Dermis microvascular lymphatic vessel endothelial cell (primary cell): Measurements from ENCODE around the gene ARPC2. TPM values are rescaled to one million over a fixed set of nuclear protein-coding genes. Genes with fewer than 3 reads are reported as not detected.

ENCODE experiments used
- DNase-seq, 2 donors: peaks; one replicate each; pipeline versions ENCODE4 v3.0.0 to v3.0.0-alpha.2; 2010; ENCODE audit warnings: low read depth in 2 of 2
- total RNA-seq: library from RNA; depleted of rRNA; stranded (reverse); fragments of >200 nt; gene quantifications from 2 replicates; pipeline ENCODE4 v1.2.1, GENCODE V29; 2014

ARPC2 gene
- total RNA-seq, 1 donor from 2014 or later, result 269 TPM

DNA sequence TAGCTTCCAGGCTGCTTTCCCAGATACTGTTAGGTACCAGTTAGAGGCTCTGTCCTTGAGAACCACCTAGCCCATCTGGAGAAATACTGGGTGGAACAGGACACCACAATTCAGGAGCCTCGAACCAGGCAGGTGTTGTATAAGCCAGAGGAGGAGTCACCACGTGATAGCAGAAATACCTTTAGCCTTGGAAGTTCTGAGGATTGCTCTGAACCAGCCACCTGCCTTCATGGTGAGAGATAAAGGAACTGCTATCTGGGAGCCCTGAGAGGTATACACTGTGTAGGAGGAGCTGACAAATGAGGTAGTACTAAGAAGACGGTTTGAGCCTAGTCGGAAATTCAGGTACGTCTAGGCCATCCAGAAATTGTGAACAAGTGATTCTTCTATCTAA lies 36.2 kb downstream of the ARPC2 start:
- DNase-seq, result no peak

DNA sequence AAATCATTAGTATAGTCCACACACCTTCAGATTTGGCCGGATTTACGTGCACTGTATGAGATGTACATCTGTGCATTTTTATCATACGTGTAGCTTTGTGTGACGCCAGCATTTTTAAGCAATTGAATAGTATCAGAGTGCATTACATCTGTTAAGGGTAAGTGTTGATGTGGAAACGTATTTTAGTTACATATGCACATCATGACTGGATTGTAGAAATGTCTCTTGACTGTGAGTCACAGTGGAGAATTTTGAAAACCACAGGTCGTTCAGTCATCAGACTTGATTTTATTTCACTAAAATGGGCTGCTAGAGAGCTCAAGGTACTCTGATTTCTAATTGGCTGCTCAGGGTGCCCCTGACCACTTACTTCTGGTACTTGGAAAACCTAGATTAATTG lies 38.5 kb downstream of the ARPC2 start:
- DNase-seq, result no peak

GRCh38 chr2:218256612-218257350 lies 39.8 kb downstream of the ARPC2 start:
- DNase-seq, result no peak

DNA sequence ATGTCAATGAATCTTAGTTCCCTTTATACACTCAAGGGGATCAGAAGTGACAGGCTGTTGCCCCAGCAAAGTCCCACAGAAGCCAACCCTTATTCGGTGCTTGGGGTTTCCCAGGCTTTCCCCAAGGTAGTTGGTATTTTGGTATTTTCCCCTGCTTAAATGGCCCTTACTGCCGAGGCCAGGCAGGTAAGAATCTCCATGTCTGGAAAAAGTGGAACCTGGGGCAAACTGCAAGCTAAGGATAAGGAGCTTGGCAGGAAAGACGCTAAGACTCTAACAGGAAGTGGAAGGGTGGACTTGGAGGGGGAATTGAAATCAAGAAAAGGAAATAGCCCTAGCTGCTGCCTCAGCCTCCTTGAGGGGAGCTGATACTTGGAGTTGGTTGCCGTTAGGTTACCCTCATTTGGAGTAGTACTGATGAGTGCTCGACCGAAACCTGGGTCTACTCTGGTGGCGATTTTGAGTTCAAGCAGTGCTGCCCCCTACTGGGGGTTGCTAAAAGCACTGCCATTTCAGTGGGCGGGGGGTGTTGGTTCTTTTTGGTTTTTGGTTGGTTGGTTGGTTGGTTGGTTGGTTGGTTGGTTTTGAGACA lies 40.5 kb downstream of the ARPC2 start:
- DNase-seq, result peak in 1 of 2 donors; percentile 23

DNA sequence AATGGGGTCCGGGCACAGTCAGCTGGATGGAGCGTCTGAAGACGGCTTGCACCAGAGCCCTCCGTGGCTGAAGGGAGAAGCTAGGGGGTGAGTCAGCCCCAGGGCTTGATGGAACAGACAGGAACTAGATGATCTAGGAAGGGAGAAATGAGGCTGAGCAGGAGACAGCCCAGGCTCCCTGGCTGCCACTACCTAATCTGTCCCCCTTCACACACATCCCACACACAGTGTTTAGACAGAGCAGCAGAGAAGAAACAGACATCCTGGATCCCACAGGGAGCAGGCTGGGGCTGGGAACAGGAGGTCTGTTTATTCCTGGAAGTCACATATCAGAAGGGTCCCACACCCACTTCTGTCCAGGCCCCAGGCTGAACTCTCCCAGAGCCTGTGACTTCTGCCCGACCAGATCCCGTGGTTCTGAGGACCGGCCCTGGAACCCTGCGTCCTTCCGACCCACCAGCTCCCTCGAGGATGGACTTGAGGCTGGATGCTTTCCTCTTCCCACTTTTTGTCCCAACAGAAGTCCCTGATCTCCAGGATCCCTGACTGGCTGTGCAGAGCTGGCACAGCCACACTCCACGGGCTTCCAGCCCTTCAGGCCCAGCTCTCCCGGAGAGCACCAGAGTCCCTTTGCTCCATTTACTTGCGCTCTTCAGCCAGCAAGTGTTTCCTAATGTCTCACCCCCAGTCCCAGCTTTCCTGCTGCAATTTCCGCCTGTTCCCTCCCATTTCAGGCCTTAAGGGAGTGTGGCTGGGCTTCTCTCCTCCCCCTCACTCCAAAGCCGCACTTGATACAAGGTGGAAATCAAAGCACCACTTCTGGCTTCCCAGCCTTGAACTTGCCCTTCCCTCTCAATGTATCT lies 42.3 kb downstream of the ARPC2 start:
- DNase-seq, result peak in 1 of 2 donors; percentile 53

DNA sequence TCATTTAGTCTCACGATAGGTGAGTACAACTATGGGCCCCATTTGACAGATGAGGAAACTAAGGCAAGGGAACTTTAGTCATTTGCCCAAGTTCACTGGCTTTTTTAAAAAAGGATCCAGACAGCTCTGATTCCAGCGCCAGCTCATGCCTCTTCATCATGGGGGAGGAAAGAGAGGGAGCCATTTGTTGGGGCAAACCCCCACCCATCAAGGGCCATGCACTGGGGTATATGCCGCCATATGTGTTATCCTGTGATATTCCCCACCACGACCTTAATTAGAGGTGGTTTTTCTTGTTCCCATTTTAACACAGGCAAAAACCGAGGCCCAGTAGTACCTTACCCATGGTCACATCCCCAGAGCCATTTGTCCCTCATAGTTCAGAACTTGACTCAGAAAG lies 43.2 kb downstream of the ARPC2 start:
- no peak for DNase-seq

GRCh38 chr2:218260742-218261422 lies 43.9 kb downstream of the ARPC2 start, which contains the start of gene GPBAR1:
GPBAR1 (plus strand) TSS chr2:218261015; CDS start chr2:218262725, 1,710 bp downstream.
- no peak for DNase-seq

DNA sequence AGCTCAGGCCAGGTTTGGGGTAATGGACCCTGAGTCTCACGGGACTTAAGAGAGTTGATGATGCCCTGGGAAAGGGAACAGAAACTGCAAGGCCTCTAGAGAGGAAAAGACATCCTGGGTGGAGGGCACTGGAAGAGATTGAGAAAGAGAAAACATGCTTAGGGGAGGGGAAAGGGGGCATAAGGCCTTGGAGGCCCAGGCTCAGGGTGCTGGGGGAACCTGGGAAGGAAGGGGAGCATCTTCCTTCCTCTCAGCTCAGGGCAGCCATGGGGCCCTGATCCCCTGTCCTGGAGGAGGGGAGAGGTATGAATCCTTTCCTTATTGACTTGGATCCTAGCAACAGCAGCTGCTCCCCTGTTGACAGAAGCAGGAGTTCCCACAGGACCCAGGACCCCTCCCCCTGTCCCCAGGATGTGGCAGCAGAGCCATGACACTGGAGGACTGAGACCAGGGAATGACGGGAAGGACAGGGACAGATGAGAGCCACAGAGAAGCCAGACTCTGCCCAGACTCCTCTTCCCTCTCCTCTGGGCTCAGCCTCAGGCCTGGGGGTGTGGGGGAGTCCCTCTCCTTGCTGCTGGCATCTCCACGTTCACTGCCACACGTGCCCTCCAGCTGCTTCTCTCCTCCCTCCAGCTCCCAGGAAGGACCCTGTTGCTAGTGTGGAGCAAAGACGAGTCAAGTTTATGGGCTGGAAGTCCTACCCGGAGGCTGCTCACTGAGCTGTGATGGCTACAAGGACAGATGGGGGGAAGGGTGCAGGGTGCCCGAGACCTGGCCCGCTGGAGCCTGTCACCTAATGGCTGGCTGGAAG lies 44.6 kb downstream of the ARPC2 start:
- no peak for DNase-seq

DNA sequence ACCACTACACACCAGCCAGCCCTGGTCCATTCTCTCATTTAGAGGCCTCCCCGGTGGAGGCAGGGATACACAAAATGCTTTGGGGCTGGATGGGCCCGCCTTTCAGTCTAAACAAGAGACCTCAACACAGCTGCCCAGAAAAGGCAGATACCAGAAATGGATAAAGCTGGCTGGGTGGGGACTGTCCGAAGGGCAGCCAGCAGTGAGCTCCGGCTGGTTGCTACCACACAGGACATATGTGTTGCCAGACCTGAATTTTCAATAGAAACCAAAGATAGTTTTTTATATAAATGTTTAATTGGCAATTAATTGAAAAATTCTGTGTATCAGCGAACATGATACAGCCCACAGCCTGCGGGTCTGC lies 45.2 kb downstream of the ARPC2 start:
- no peak for DNase-seq

- DNase-seq, result no peak
Observed at GRCh38 chr2:218262631-218263586, 45.9 kb downstream of the ARPC2 start.

GRCh38 chr2:218263817-218264641 lies 47.0 kb downstream of the ARPC2 start:
- no peak for DNase-seq

GRCh38 chr2:218264773-218265561 lies 48.0 kb downstream of the ARPC2 start:
- no peak for DNase-seq

DNA sequence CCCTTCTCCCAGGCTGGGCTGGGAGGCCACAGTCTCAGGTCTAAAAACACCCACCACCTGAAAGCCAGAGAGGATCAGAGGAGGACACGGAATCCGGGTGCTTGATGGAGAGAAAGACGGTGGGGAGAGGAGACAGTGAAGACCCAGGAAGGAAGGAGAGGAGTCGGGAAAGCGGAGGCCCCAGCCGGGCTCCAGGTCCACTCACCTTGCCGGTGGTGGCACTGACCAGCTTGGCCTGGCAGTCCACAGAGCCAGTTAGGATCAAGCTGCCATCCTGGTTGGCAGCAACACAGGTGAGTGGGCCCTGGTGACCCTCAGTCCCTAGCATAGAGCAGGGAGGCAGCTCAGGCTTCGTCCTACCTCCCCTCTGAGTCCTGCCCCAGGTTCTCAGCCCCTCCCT lies 48.6 kb downstream of the ARPC2 start:
- no peak for DNase-seq

- no peak for DNase-seq
Observed at GRCh38 chr2:218266316-218266979, 49.5 kb downstream of the ARPC2 start.

DNA sequence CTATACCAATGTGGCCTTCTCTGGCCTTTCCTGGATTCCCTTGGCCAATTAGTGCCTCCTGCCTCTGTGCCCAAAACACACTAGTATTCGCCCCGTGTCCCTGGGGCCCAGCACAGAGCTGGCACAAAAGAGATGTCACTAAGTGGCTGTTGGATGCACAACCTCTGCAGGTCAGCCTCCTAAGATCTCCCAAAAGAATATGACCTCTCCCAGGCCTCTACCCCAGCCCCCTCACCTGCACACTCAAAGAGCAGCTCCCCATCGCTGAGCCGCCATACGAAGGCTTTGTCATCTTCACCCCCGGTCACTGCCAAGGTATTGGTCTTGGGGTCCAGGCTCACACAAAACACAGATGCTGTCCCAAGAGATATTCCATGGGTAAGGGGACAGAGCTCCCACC lies 50.3 kb downstream of the ARPC2 start:
- DNase-seq, result no peak

DNA sequence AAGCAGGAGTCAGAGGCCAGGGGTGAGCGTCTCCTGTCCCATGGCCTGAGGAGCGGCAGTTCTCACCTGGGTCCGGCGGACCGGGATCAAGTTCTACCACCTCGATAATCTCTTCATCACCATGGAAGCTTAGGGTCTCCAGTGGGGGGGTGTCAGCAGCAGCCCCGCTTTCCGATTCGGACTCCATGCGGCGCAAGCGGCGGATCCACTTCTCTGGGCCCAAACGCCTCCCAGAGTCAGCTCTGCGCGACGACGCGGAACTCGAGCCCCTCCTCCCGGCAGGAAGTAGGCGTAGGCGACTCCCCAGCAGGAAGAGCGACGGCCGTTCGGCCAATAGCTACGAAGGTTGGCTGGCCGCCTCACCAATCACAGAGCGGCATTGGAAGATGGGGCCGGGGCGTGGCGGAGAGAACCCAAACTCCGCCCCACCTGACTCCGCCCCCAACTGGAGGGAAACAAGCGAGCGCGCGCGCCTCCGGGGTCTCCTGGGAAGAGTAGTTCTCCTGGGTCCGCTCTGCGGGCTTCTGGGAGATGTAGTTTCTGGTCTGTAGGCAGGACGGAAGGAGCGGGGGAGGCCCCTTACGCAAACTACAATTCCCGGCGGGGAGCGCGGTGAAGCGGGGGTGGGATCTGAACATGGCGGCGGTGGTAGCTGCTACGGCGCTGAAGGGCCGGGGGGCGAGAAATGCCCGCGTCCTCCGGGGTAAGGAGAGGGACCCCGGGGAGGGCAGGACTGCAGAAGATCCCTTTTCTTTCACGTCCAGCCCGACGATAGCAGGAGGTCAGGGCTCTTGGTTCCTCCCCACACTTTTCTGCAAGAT lies 53.1 kb downstream of the ARPC2 start, which contains the start of the genes AAMP and PNKD:
Gene AAMP (minus strand): TSS at position 238 of the 821 bp plus-strand sequence. CDS start 51 bp downstream, at position 187.
Gene PNKD (plus strand): TSS at position 620 of the 821 bp plus-strand sequence. CDS start 17 bp downstream, at position 637.
- peak; percentile 98 to 100 for DNase-seq
